Measurements from ENCODE around the gene GCN1.

The GCN1 gene

GRCh38 chr12:120159509-120160237 lies 34.8 kb downstream of the GCN1 start:
- no peaks in the 10 kb centered on the region for H3K4me1 ChIP-seq (ENCODE audit: control insufficient read depth, insufficient read depth, low read length)
- H3K36me3 ChIP-seq (ENCODE audit: control insufficient read depth, insufficient read depth, low read length) = peaks cover 23% of the 10 kb centered on the region
- H3K9me3 ChIP-seq (ENCODE audit: control insufficient read depth, low read length) = no peaks in the 10 kb centered on the region
- H3K4me3 ChIP-seq (ENCODE audit: low read length) = no peak overlapping the region
- H3K27me3 ChIP-seq (ENCODE audit: control insufficient read depth, insufficient read depth, low read length) = no peaks in the 10 kb centered on the region
- H3K9ac ChIP-seq (ENCODE audit: low read length) = no peak overlapping the region

DNA sequence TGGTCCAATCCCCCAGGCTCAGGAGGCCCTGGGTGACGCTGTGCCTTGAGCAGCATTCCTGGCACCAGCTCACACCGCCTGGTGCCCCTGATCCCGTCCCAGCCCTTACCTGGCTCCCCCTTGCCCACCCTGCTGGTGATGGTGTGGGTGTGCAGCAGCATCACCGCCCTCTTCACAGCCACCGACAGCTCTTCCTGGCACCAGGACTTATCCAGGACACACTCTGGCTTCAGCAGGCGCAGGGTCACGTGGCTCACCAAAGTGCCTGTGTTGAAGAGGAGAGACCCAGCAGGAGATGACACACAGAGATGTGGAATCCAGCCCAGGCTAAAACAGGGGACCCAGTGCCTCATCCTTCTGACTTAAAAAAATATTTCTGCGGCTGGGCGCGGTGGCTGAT lies 36.2 kb downstream of the GCN1 start:
- H3K36me3 ChIP-seq (ENCODE audit: control insufficient read depth, insufficient read depth, low read length) = peaks cover 31% of the 10 kb centered on the region
- no peaks in the 10 kb centered on the region for H3K27me3 ChIP-seq (ENCODE audit: control insufficient read depth, insufficient read depth, low read length)
- no peaks in the 10 kb centered on the region for H3K9me3 ChIP-seq (ENCODE audit: control insufficient read depth, low read length)
- H3K4me3 ChIP-seq (ENCODE audit: low read length) = no peak overlapping the region
- H3K9ac ChIP-seq (ENCODE audit: low read length) = no peak overlapping the region
- no peaks in the 10 kb centered on the region for H3K4me1 ChIP-seq (ENCODE audit: control insufficient read depth, insufficient read depth, low read length)

DNA sequence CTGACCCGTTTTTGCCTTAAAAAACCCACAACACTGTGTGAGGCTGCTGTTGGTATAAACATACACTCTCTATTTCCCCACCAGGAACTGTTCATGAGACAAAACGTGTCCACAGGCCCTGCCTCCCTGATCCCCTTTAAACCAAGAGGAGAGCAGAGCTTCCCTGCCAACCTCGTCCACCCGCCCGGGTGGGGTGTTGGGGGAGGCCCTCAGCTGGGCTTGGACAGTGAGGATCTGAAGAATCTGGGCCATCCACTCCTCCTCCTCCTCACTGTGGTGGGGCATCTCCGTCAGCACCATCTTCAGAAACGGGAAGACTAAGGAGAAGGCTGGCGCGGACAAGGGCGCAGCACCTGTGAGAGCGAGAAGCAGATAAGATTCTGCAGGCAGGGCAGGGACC lies 36.8 kb downstream of the GCN1 start:
- peaks cover 38% of the 10 kb centered on the region for H3K36me3 ChIP-seq (ENCODE audit: control insufficient read depth, insufficient read depth, low read length)
- H3K9me3 ChIP-seq (ENCODE audit: control insufficient read depth, low read length) = no peaks in the 10 kb centered on the region
- H3K4me1 ChIP-seq (ENCODE audit: control insufficient read depth, insufficient read depth, low read length) = no peaks in the 10 kb centered on the region
- no peak overlapping the region for H3K4me3 ChIP-seq (ENCODE audit: low read length)
- no peak overlapping the region for H3K9ac ChIP-seq (ENCODE audit: low read length)
- H3K27me3 ChIP-seq (ENCODE audit: control insufficient read depth, insufficient read depth, low read length) = no peaks in the 10 kb centered on the region

- Histone ChIP-seq H3K27me3 (ENCODE audit: control insufficient read depth, insufficient read depth, low read length) (no peaks in the 10 kb centered on the region), H3K9me3 (ENCODE audit: control insufficient read depth, low read length) (no peaks in the 10 kb centered on the region), H3K4me1 (ENCODE audit: control insufficient read depth, insufficient read depth, low read length) (no peaks in the 10 kb centered on the region), H3K9ac (ENCODE audit: low read length) (no peak overlapping the region), H3K36me3 (ENCODE audit: control insufficient read depth, insufficient read depth, low read length) (peaks cover 36% of the 10 kb centered on the region), H3K4me3 (ENCODE audit: low read length) (no peak overlapping the region)
These were observed 37.9 kb downstream of the GCN1 start for GRCh38 chr12:120156315-120157259.

GRCh38 chr12:120155072-120155471 lies 39.4 kb downstream of the GCN1 start:
- peaks cover 34% of the 10 kb centered on the region for H3K36me3 ChIP-seq (ENCODE audit: control insufficient read depth, insufficient read depth, low read length)
- H3K27me3 ChIP-seq (ENCODE audit: control insufficient read depth, insufficient read depth, low read length) = no peaks in the 10 kb centered on the region

GRCh38 chr12:120150919-120151525 lies 43.5 kb downstream of the GCN1 start:
- Histone ChIP-seq H3K4me1 (ENCODE audit: control insufficient read depth, insufficient read depth, low read length) (no peaks in the 10 kb centered on the region), H3K4me3 (ENCODE audit: low read length) (no peak overlapping the region), H3K36me3 (ENCODE audit: control insufficient read depth, insufficient read depth, low read length) (peaks cover 21% of the 10 kb centered on the region), H3K9ac (ENCODE audit: low read length) (no peak overlapping the region), H3K27me3 (ENCODE audit: control insufficient read depth, insufficient read depth, low read length) (no peaks in the 10 kb centered on the region), H3K9me3 (ENCODE audit: control insufficient read depth, low read length) (no peaks in the 10 kb centered on the region)

More at GRCh38 chr12:120155072-120155471, 39.4 kb downstream of the GCN1 start:
- H3K9me3 ChIP-seq (ENCODE audit: control insufficient read depth, low read length) = no peaks in the 10 kb centered on the region
- H3K9ac ChIP-seq (ENCODE audit: low read length) = no peak overlapping the region
- H3K4me3 ChIP-seq (ENCODE audit: low read length) = no peak overlapping the region
- H3K4me1 ChIP-seq (ENCODE audit: control insufficient read depth, insufficient read depth, low read length) = no peaks in the 10 kb centered on the region

- H3K36me3 ChIP-seq (ENCODE audit: control insufficient read depth, insufficient read depth, low read length) = peaks cover 21% of the 10 kb centered on the region
- no peaks in the 10 kb centered on the region for H3K9me3 ChIP-seq (ENCODE audit: control insufficient read depth, low read length)
- H3K4me3 ChIP-seq (ENCODE audit: low read length) = no peak overlapping the region
- no peaks in the 10 kb centered on the region for H3K4me1 ChIP-seq (ENCODE audit: control insufficient read depth, insufficient read depth, low read length)
- no peak overlapping the region for H3K9ac ChIP-seq (ENCODE audit: low read length)
- H3K27me3 ChIP-seq (ENCODE audit: control insufficient read depth, insufficient read depth, low read length) = no peaks in the 10 kb centered on the region
These were observed 46.5 kb downstream of the GCN1 start for GRCh38 chr12:120148011-120148410.

- no peak overlapping the region for H3K4me3 ChIP-seq (ENCODE audit: low read length)
- H3K27me3 ChIP-seq (ENCODE audit: control insufficient read depth, insufficient read depth, low read length) = no peaks in the 10 kb centered on the region
- H3K9me3 ChIP-seq (ENCODE audit: control insufficient read depth, low read length) = no peaks in the 10 kb centered on the region
- peaks cover 7% of the 10 kb centered on the region for H3K4me1 ChIP-seq (ENCODE audit: control insufficient read depth, insufficient read depth, low read length)
- no peak overlapping the region for H3K9ac ChIP-seq (ENCODE audit: low read length)
- peaks cover 24% of the 10 kb centered on the region for H3K36me3 ChIP-seq (ENCODE audit: control insufficient read depth, insufficient read depth, low read length)
These were observed 49.4 kb downstream of the GCN1 start for GRCh38 chr12:120145164-120145563.

GRCh38 chr12:120144215-120144614 lies 50.3 kb downstream of the GCN1 start:
- no peak overlapping the region for H3K9ac ChIP-seq (ENCODE audit: low read length)
- no peak overlapping the region for H3K4me3 ChIP-seq (ENCODE audit: low read length)
- no peaks in the 10 kb centered on the region for H3K9me3 ChIP-seq (ENCODE audit: control insufficient read depth, low read length)
- H3K4me1 ChIP-seq (ENCODE audit: control insufficient read depth, insufficient read depth, low read length) = peaks cover 7% of the 10 kb centered on the region
- H3K27me3 ChIP-seq (ENCODE audit: control insufficient read depth, insufficient read depth, low read length) = no peaks in the 10 kb centered on the region
- H3K36me3 ChIP-seq (ENCODE audit: control insufficient read depth, insufficient read depth, low read length) = peaks cover 24% of the 10 kb centered on the region

GRCh38 chr12:120142231-120142877 lies 52.2 kb downstream of the GCN1 start:
- no peak overlapping the region for H3K9ac ChIP-seq (ENCODE audit: low read length)
- H3K4me1 ChIP-seq (ENCODE audit: control insufficient read depth, insufficient read depth, low read length) = peaks cover 7% of the 10 kb centered on the region
- no peak overlapping the region for H3K4me3 ChIP-seq (ENCODE audit: low read length)
- peaks cover 33% of the 10 kb centered on the region for H3K36me3 ChIP-seq (ENCODE audit: control insufficient read depth, insufficient read depth, low read length)
- no peaks in the 10 kb centered on the region for H3K9me3 ChIP-seq (ENCODE audit: control insufficient read depth, low read length)
- no peaks in the 10 kb centered on the region for H3K27me3 ChIP-seq (ENCODE audit: control insufficient read depth, insufficient read depth, low read length)

GRCh38 chr12:120141336-120141735 lies 53.2 kb downstream of the GCN1 start:
- H3K4me3 ChIP-seq (ENCODE audit: low read length) = no peak overlapping the region
- H3K9ac ChIP-seq (ENCODE audit: low read length) = no peak overlapping the region
- H3K9me3 ChIP-seq (ENCODE audit: control insufficient read depth, low read length) = no peaks in the 10 kb centered on the region
- H3K4me1 ChIP-seq (ENCODE audit: control insufficient read depth, insufficient read depth, low read length) = peaks cover 7% of the 10 kb centered on the region
- peaks cover 42% of the 10 kb centered on the region for H3K36me3 ChIP-seq (ENCODE audit: control insufficient read depth, insufficient read depth, low read length)
- H3K27me3 ChIP-seq (ENCODE audit: control insufficient read depth, insufficient read depth, low read length) = no peaks in the 10 kb centered on the region
